Measurements from ENCODE around the gene EIF2S2.

EIF2S2 gene

GRCh38 chr20:34098570-34098969 is 13.5 kb downstream of the EIF2S2 start:
- TF ChIP-seq CTCF (IDR thresholded peaks at IDR 0.05; ENCODE audit: extremely low read depth, insufficient read depth, missing control alignments), result no peak
- DNase-seq (ENCODE audit: low spot score), result no peak
- in situ Hi-C loops (cut with MboI; ENCODE audit: low pct_unique_long_range_greater_than_20kb, low sequenced_read_pairs, unreplicated experiment), result no loop called here

- no peak for DNase-seq (ENCODE audit: low spot score)
- no peak for TF ChIP-seq CTCF (IDR thresholded peaks at IDR 0.05; ENCODE audit: extremely low read depth, insufficient read depth, missing control alignments)
- in situ Hi-C loops (cut with MboI; ENCODE audit: low pct_unique_long_range_greater_than_20kb, low sequenced_read_pairs, unreplicated experiment), result no loop called here
Observed at GRCh38 chr20:34096699-34097444, 15.2 kb downstream of the EIF2S2 start.

GRCh38 chr20:34095825-34096224 is 16.2 kb downstream of the EIF2S2 start:
- in situ Hi-C loops (cut with MboI; ENCODE audit: low pct_unique_long_range_greater_than_20kb, low sequenced_read_pairs, unreplicated experiment), result no loop called here

DNA sequence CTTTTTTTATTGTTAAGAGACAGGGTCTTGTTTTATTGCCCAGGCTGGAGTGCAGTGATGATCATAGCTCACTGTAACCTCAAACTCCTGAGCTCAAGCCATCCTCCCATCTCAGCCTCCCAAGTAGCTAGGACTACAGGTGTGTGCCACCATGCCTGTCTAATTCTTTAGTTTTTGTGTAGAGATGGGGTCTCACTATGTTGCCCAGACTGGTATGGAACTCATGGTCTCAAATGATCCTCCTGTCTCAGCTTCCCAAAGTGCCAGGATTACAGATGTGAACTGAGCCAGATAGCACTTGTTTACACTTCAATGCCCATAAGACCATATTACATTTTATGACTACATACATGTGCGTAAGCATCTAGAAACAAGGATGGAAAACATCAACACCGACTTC is 18.1 kb downstream of the EIF2S2 start:
- in situ Hi-C loops (cut with MboI; ENCODE audit: low pct_unique_long_range_greater_than_20kb, low sequenced_read_pairs, unreplicated experiment), result no loop called here
- DNase-seq (ENCODE audit: low spot score), result no peak
- TF ChIP-seq CTCF (IDR thresholded peaks at IDR 0.05; ENCODE audit: extremely low read depth, insufficient read depth, missing control alignments), result no peak

More at GRCh38 chr20:34095825-34096224, 16.2 kb downstream of the EIF2S2 start:
- TF ChIP-seq CTCF (IDR thresholded peaks at IDR 0.05; ENCODE audit: extremely low read depth, insufficient read depth, missing control alignments), result no peak
- DNase-seq (ENCODE audit: low spot score), result no peak

GRCh38 chr20:34091637-34092200 is 20.3 kb downstream of the EIF2S2 start:
- in situ Hi-C loops (cut with MboI; ENCODE audit: low pct_unique_long_range_greater_than_20kb, low sequenced_read_pairs, unreplicated experiment), result no loop called here
- TF ChIP-seq CTCF (IDR thresholded peaks at IDR 0.05; ENCODE audit: extremely low read depth, insufficient read depth, missing control alignments), result no peak
- DNase-seq (ENCODE audit: low spot score), result no peak

- DNase-seq (ENCODE audit: low spot score), result no peak
- in situ Hi-C loops (cut with MboI; ENCODE audit: low pct_unique_long_range_greater_than_20kb, low sequenced_read_pairs, unreplicated experiment), result no loop called here
- TF ChIP-seq CTCF (IDR thresholded peaks at IDR 0.05; ENCODE audit: extremely low read depth, insufficient read depth, missing control alignments), result no peak
Observed at GRCh38 chr20:34090645-34091044, 21.4 kb downstream of the EIF2S2 start.
